ENCODE measurements around the gene CLSTN1.
"Not testable (repeated sequence)": the region's sequence is repeated elsewhere in the genome, so short reads cannot be mapped to it uniquely, and the experiment has no call there.

Gene CLSTN1

GRCh38 chr1:9753121-9753531 lies 70.6 kb downstream of the CLSTN1 start:
- no peak for ATAC-seq
- Mint-ChIP-seq H3K9me3 (no peaks in the 10 kb centered on the region), H3K36me3 (peaks cover 55% of the 10 kb centered on the region), H3K27ac (no peak overlapping the region), H3K27me3 (no peaks in the 10 kb centered on the region), H3K4me1 (peaks cover 18% of the 10 kb centered on the region), H3K4me3 (no peak overlapping the region)

- no peak for ATAC-seq
- H3K27me3 Mint-ChIP-seq = no peaks in the 10 kb centered on the region
- peak overlapping the region; percentile 17 for H3K27ac Mint-ChIP-seq
- H3K4me1 Mint-ChIP-seq = peaks cover 18% of the 10 kb centered on the region
- H3K36me3 Mint-ChIP-seq = peaks cover 58% of the 10 kb centered on the region
- no peaks in the 10 kb centered on the region for H3K9me3 Mint-ChIP-seq
- no peak overlapping the region for H3K4me3 Mint-ChIP-seq
Measured at GRCh38 chr1:9751971-9752370, 71.8 kb downstream of the CLSTN1 start.

DNA sequence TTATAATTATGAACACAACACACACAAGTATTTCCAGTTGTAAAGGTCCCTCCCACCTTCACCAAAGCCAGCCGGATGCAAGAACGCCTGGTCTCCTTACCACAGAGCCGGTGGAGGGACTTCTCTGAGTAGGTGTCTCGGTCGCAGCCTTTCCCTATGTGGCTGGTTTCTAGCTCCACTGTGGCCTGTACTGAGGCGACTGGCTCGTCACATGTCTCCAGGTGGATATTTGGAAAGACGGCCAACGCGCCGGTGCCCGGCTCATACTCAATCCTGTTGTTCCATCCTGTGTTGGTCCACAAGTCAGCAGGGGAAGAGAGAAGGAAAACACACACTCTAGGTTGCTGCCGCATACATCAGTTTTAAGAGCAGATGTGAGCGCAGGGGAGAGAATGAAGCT lies 74.4 kb downstream of the CLSTN1 start:
- no peak for ATAC-seq
- H3K4me1 Mint-ChIP-seq = peaks cover 18% of the 10 kb centered on the region
- no peak overlapping the region for H3K4me3 Mint-ChIP-seq
- no peak overlapping the region for H3K27ac Mint-ChIP-seq
- H3K9me3 Mint-ChIP-seq = no peaks in the 10 kb centered on the region
- H3K27me3 Mint-ChIP-seq = no peaks in the 10 kb centered on the region
- peaks cover 49% of the 10 kb centered on the region for H3K36me3 Mint-ChIP-seq

GRCh38 chr1:9748391-9748790 lies 75.4 kb downstream of the CLSTN1 start:
- not testable (repeated sequence) for ATAC-seq, H3K9me3 Mint-ChIP-seq, H3K27me3 Mint-ChIP-seq

GRCh38 chr1:9746651-9747050 lies 77.1 kb downstream of the CLSTN1 start:
- Mint-ChIP-seq H3K4me3 (no peak overlapping the region), H3K27me3 (no peaks in the 10 kb centered on the region), H3K36me3 (peaks cover 63% of the 10 kb centered on the region), H3K27ac (no peak overlapping the region), H3K4me1 (peaks cover 13% of the 10 kb centered on the region), H3K9me3 (no peaks in the 10 kb centered on the region)
- no peak for ATAC-seq

More at GRCh38 chr1:9748391-9748790, 75.4 kb downstream of the CLSTN1 start:
- H3K36me3 Mint-ChIP-seq = peaks cover 58% of the 10 kb centered on the region
- not testable (repeated sequence) for H3K4me3 Mint-ChIP-seq, H3K27ac Mint-ChIP-seq
- H3K4me1 Mint-ChIP-seq = peaks cover 18% of the 10 kb centered on the region

DNA sequence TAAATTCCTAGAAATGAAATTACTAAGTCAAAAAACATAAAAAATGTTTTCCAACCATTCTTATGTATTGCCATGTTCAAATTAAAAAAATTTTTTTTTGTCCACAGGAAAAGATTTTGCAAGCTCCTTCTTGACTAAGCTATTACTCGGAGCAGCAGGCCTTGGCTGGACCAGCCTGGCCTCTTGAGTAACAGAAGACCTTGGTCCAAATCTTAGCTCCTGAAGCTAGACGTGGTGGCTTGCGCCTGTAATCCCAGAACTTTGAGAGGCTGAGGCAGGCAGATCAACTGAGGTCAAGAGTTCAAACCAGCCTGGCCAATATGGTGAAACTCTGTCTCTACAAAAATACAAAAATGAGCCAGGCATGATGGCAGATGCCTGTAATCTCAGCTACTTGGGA lies 77.6 kb downstream of the CLSTN1 start:
- Mint-ChIP-seq H3K4me1 (peaks cover 8% of the 10 kb centered on the region), H3K36me3 (peaks cover 62% of the 10 kb centered on the region), H3K27ac (no peak overlapping the region), H3K4me3 (no peak overlapping the region), H3K27me3 (no peaks in the 10 kb centered on the region), H3K9me3 (no peaks in the 10 kb centered on the region)
- ATAC-seq = no peak

DNA sequence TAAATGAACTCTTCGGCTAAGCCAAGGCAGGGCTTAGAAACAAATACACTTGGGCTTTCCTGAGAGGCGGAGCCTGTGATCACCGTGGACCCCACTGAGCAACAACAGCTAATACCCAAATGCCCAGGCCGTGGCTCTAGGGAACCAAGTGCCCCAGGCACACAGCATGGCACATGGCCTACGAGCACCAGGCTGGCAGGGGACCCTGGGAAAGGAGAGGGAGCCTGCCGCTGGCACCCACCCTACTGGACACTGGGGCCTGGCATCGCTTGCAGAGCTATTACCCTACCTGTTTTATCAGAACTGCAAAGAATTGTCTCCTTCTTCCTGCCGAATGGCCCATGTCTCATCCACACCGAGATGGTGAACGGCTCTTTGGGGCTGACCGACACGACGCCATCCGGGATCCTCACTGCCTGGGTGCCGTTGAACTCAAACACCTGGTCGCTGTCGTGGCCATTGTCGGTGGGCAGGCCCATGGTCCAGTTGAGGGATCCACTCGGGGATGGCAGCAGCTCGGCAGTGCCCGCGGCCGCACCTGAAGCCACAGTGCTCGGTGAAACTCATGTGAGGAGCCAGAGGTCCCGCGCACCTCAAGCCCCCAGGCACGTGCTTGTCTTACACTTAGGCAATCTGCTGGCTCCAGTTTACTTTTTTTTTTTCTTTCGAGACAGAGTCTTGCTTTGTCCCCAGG lies 79.5 kb downstream of the CLSTN1 start:
- Mint-ChIP-seq H3K4me1 (no peaks in the 10 kb centered on the region), H3K27ac (no peak overlapping the region), H3K4me3 (no peak overlapping the region), H3K27me3 (no peaks in the 10 kb centered on the region), H3K36me3 (peaks cover 58% of the 10 kb centered on the region), H3K9me3 (no peaks in the 10 kb centered on the region)
- no peak for ATAC-seq

DNA sequence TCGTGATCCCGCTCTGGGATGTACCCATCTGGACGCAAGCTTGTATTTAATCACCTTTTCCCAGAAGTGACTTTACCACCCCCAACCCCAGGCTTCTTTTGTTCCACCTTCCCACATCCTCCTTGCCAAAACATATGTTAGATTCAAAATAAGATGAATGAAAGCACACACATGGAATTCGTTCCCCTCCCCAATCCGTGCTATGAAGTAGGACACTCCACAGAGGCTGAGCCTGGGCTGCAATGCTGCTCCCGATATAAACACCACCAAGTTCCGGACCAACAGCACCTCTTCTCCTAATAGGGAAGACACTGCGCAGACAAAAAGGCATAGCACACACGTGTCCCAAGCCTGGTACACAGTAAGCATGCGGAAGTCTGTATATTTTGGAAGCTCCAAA lies 86.1 kb downstream of the CLSTN1 start:
- Mint-ChIP-seq H3K36me3 (peaks cover 67% of the 10 kb centered on the region), H3K4me1 (peaks cover 16% of the 10 kb centered on the region)
- no peak for ATAC-seq

GRCh38 chr1:9737057-9737456 lies 86.7 kb downstream of the CLSTN1 start:
- Mint-ChIP-seq H3K4me3 (no peak overlapping the region), H3K4me1 (peaks cover 22% of the 10 kb centered on the region), H3K27ac (no peak overlapping the region)

More for the DNA sequence above, 86.1 kb downstream of the CLSTN1 start:
- H3K4me3 Mint-ChIP-seq = no peak overlapping the region
- no peak overlapping the region for H3K27ac Mint-ChIP-seq
- no peaks in the 10 kb centered on the region for H3K9me3 Mint-ChIP-seq
- no peaks in the 10 kb centered on the region for H3K27me3 Mint-ChIP-seq

GRCh38 chr1:9736241-9736640 lies 87.5 kb downstream of the CLSTN1 start:
- H3K27me3 Mint-ChIP-seq = no peaks in the 10 kb centered on the region
- no peak overlapping the region for H3K27ac Mint-ChIP-seq
- no peaks in the 10 kb centered on the region for H3K9me3 Mint-ChIP-seq
- H3K4me1 Mint-ChIP-seq = peaks cover 31% of the 10 kb centered on the region
- no peak overlapping the region for H3K4me3 Mint-ChIP-seq
- H3K36me3 Mint-ChIP-seq = peaks cover 71% of the 10 kb centered on the region
- no peak for ATAC-seq

More at GRCh38 chr1:9737057-9737456, 86.7 kb downstream of the CLSTN1 start:
- no peak for ATAC-seq
- Mint-ChIP-seq H3K36me3 (peaks cover 70% of the 10 kb centered on the region), H3K27me3 (no peaks in the 10 kb centered on the region), H3K9me3 (no peaks in the 10 kb centered on the region)

GRCh38 chr1:9735800-9736199 lies 88.0 kb downstream of the CLSTN1 start:
- H3K4me3 Mint-ChIP-seq = no peak overlapping the region
- no peaks in the 10 kb centered on the region for H3K9me3 Mint-ChIP-seq
- peaks cover 71% of the 10 kb centered on the region for H3K36me3 Mint-ChIP-seq
- no peak overlapping the region for H3K27ac Mint-ChIP-seq
- no peaks in the 10 kb centered on the region for H3K27me3 Mint-ChIP-seq
- H3K4me1 Mint-ChIP-seq = peaks cover 35% of the 10 kb centered on the region
- ATAC-seq = no peak

GRCh38 chr1:9733160-9733789 lies 90.5 kb downstream of the CLSTN1 start:
- Mint-ChIP-seq H3K9me3 (no peaks in the 10 kb centered on the region), H3K27ac (peak overlapping the region; percentile 73), H3K27me3 (no peaks in the 10 kb centered on the region), H3K4me1 (peaks cover 53% of the 10 kb centered on the region), H3K4me3 (peak overlapping the region; percentile 56), H3K36me3 (peaks cover 85% of the 10 kb centered on the region)
- ATAC-seq = no peak

DNA sequence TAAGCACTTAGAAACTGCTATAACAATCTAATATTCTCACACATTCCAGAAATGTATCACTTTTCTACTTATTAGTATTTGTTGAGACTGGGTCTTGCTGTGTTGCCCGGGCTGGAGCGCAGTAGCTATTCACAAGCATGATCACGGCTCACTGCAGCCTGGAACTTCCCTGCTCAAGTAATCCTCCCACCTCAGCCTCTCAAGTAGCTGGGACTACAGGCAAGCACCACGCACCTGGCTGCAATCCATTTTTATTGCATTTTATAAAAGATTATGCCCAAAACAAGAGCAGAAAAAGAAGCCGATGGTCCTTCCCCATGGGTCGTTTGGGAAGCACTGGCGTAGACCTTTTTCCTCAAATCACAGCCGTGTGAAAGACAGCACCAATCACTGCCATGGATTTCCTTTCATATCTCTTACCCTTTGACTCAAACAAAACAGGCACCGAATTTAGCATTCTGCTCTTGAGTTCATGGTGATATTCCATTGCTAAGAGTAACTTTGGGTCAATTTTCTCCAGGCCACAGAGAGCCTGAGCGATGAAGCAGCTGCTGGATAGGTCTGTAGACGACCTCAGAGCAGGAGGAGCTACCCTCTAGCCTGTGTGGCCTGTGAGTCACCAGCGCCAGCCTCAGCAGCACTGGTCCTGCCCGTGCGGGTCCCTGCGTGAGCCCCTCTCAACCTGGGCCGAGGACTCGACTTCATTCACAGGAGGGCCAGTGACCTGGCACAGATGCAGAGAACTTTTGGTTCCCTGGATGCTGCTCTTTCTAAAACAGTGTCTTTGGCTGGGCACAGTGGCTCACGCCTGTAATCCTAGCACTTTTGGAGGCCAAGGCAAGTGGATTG lies 91.4 kb downstream of the CLSTN1 start:
- H3K9me3 Mint-ChIP-seq = no peaks in the 10 kb centered on the region
- ATAC-seq = peak; percentile 44
- no peak overlapping the region for H3K4me3 Mint-ChIP-seq
- peaks cover 54% of the 10 kb centered on the region for H3K4me1 Mint-ChIP-seq
- H3K27ac Mint-ChIP-seq = peak overlapping the region; percentile 73
- H3K36me3 Mint-ChIP-seq = peaks cover 85% of the 10 kb centered on the region
- no peaks in the 10 kb centered on the region for H3K27me3 Mint-ChIP-seq

- H3K9me3 Mint-ChIP-seq = no peaks in the 10 kb centered on the region
- H3K27ac Mint-ChIP-seq = peak overlapping the region; percentile 73
- H3K27me3 Mint-ChIP-seq = no peaks in the 10 kb centered on the region
- H3K36me3 Mint-ChIP-seq = peaks cover 88% of the 10 kb centered on the region
- H3K4me3 Mint-ChIP-seq = peak overlapping the region; percentile 50
- peaks cover 54% of the 10 kb centered on the region for H3K4me1 Mint-ChIP-seq
- ATAC-seq = no peak
Measured at GRCh38 chr1:9731561-9731960, 92.2 kb downstream of the CLSTN1 start.

DNA sequence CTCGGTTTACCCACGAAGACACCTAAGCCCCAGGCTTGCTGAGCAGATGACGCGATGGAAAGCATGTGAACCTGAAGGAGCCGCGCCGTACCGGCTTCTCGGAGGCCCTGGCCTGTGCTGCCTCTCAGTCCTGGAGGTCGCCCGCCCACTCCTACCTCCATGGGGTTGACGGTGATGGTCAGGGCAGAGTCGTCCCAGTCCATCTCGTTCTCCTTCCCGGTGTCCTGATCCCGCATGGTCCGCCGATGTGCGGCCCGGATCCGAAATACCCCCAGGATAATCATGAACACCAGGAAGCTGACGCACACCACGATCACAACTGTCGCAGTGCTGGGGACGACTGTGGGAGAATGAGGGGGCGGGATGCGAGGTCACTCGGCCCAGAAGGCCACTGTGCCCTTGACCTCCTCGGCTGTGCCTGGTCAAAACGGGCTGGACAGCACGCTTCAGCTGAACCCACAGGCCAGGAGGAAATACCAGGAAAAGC lies 92.7 kb downstream of the CLSTN1 start:
- H3K27me3 Mint-ChIP-seq = no peaks in the 10 kb centered on the region
- ATAC-seq = no peak
- H3K4me3 Mint-ChIP-seq = peak overlapping the region; percentile 50
- no peaks in the 10 kb centered on the region for H3K9me3 Mint-ChIP-seq
- peak overlapping the region; percentile 73 for H3K27ac Mint-ChIP-seq
- H3K36me3 Mint-ChIP-seq = peaks cover 92% of the 10 kb centered on the region
- H3K4me1 Mint-ChIP-seq = peaks cover 54% of the 10 kb centered on the region
